ENCODE data around the gene MRTO4.

GRCh38 chr1:19210772-19211549 is 40.6 kb upstream of the MRTO4 start:
- no peak for TF ChIP-seq CTCF (IDR thresholded peaks at IDR 0.05; ENCODE audit: poor library complexity)
- no peak for TF ChIP-seq EZH2 (IDR thresholded peaks at IDR 0.05; ENCODE audit: borderline replicate concordance)
- no peak for TF ChIP-seq EZH2phosphoT487 (IDR thresholded peaks at IDR 0.05; ENCODE audit: low read depth, severe bottlenecking, unreplicated experiment)
